H9 (cell line): ENCODE results near the gene CHRND. TPM values are rescaled to one million over a fixed set of nuclear protein-coding genes. Genes with fewer than 3 reads are reported as not detected.

ENCODE experiments used
- DNase-seq: peaks from one replicate; pipeline ENCODE4 v3.0.0-alpha.2; 2017
- H2AFZ ChIP-seq: one replicate; pipeline ENCODE4 v1.6.1; 2013; ENCODE audit warnings: mild to moderate bottlenecking, low read length, control low read depth, moderate library complexity
- H2AK5ac ChIP-seq: 2 replicates; pipeline ENCODE4 v1.6.1; 2013; ENCODE audit warnings: low read length, control low read depth, mixed read lengths; ENCODE audit not compliant: insufficient read length
- H2BK120ac ChIP-seq: one replicate; pipeline ENCODE4 v1.6.1; 2013; ENCODE audit warnings: low read depth, mild to moderate bottlenecking, low read length, control low read depth, inconsistent platforms; ENCODE audit not compliant: poor library complexity, severe bottlenecking
- H2BK12ac ChIP-seq: 2 replicates; pipeline ENCODE4 v1.6.1; 2013; ENCODE audit warnings: low read length, control low read depth, mixed read lengths, low read depth; ENCODE audit not compliant: insufficient read length
- H2BK15ac ChIP-seq: 2 replicates; pipeline ENCODE4 v1.6.1; 2013; ENCODE audit warnings: low read depth, low read length, control low read depth
- H2BK20ac ChIP-seq: one replicate; pipeline ENCODE4 v1.6.1; 2013; ENCODE audit warnings: low read depth, mild to moderate bottlenecking, low read length, control low read depth, inconsistent platforms; ENCODE audit not compliant: poor library complexity, severe bottlenecking
- H2BK5ac ChIP-seq: 2 replicates; pipeline ENCODE4 v1.6.1; 2013; ENCODE audit warnings: low read length, control low read depth, mixed read lengths; ENCODE audit not compliant: insufficient read length
- H3K14ac ChIP-seq: 2 replicates; pipeline ENCODE4 v1.6.1; 2013; ENCODE audit warnings: low read length, control low read depth; ENCODE audit not compliant: insufficient read depth
- H3K18ac ChIP-seq: 2 replicates; pipeline ENCODE4 v1.6.1; 2013; ENCODE audit warnings: low read depth, mild to moderate bottlenecking, mixed read lengths, low read length, control low read depth; ENCODE audit not compliant: insufficient read length
- H3K23ac ChIP-seq: 2 replicates; pipeline ENCODE4 v1.6.1; 2013; ENCODE audit warnings: low read length, control low read depth, mixed read lengths, low read depth; ENCODE audit not compliant: insufficient read length
- H3K23me2 ChIP-seq: 2 replicates; pipeline ENCODE4 v1.6.1; 2013; ENCODE audit warnings: low read depth, mild to moderate bottlenecking, mixed read lengths, low read length, control low read depth; ENCODE audit not compliant: insufficient read length, poor library complexity, severe bottlenecking
- H3K27ac ChIP-seq: 2 replicates; pipeline ENCODE4 v1.5.1; 2013; ENCODE audit warnings: low read length, control low read depth, mixed read lengths, low read depth; ENCODE audit not compliant: insufficient read length
- H3K27me3 ChIP-seq: 2 replicates; pipeline ENCODE4 v1.6.1; 2013; ENCODE audit warnings: low read length, control low read depth, inconsistent platforms; ENCODE audit not compliant: insufficient read depth
- H3K4ac ChIP-seq: 2 replicates; pipeline ENCODE4 v1.6.1; 2013; ENCODE audit warnings: low read depth, mild to moderate bottlenecking, control low read depth, inconsistent platforms, low read length, moderate library complexity
- H3K4me1 ChIP-seq: 2 replicates; pipeline ENCODE4 v1.6.1; 2013; ENCODE audit warnings: low read length, control low read depth, inconsistent platforms; ENCODE audit not compliant: insufficient read depth
- H3K4me2 ChIP-seq: 2 replicates; pipeline ENCODE4 v1.6.1; 2013; ENCODE audit warnings: low read length, control low read depth, mixed read lengths; ENCODE audit not compliant: insufficient read length, insufficient read depth
- H3K56ac ChIP-seq: 2 replicates; pipeline ENCODE4 v1.6.1; 2013; ENCODE audit warnings: low read depth, mild to moderate bottlenecking, mixed read lengths, low read length, control low read depth; ENCODE audit not compliant: insufficient read length
- H3K79me1 ChIP-seq: 2 replicates; pipeline ENCODE4 v1.6.1; 2013; ENCODE audit warnings: low read depth, mild to moderate bottlenecking, moderate library complexity, low read length, control low read depth, inconsistent platforms; ENCODE audit not compliant: insufficient read depth, poor library complexity, severe bottlenecking
- H3K79me2 ChIP-seq: 2 replicates; pipeline ENCODE4 v1.6.1; 2013; ENCODE audit warnings: low read length, control low read depth, inconsistent platforms; ENCODE audit not compliant: insufficient read depth
- H3K9ac ChIP-seq: 2 replicates; pipeline ENCODE4 v1.6.1; 2013; ENCODE audit warnings: low read length, control low read depth, mixed read lengths; ENCODE audit not compliant: insufficient read length; ENCODE audit errors: extremely low read depth
- H3K9me3 ChIP-seq: one replicate; pipeline ENCODE4 v1.6.1; 2013; ENCODE audit warnings: low read depth, low read length, inconsistent platforms; ENCODE audit not compliant: control insufficient read depth
- H3T11ph ChIP-seq: one replicate; pipeline ENCODE4 v1.6.1; 2013; ENCODE audit warnings: mild to moderate bottlenecking, low read length, control low read depth, inconsistent platforms
- H4K20me1 ChIP-seq: one replicate; pipeline ENCODE4 v1.6.1; 2013; ENCODE audit not compliant: control insufficient read depth, insufficient read length, insufficient read depth
- H4K5ac ChIP-seq: 2 replicates; pipeline ENCODE4 v1.6.1; 2013; ENCODE audit warnings: low read depth, mild to moderate bottlenecking, mixed read lengths, low read length, control low read depth; ENCODE audit not compliant: insufficient read length
- H4K8ac ChIP-seq: replicated peaks from 2 replicates; pipeline ENCODE4 v1.6.1; 2013; ENCODE audit warnings: low read length, control low read depth, mixed read lengths, low read depth; ENCODE audit not compliant: insufficient read length
- H4K91ac ChIP-seq: 2 replicates; pipeline ENCODE4 v1.6.1; 2013; ENCODE audit warnings: low read depth, mild to moderate bottlenecking, moderate library complexity, mixed read lengths, low read length, control low read depth; ENCODE audit not compliant: insufficient read length
- H3K27ac Mint-ChIP-seq, 3 experiments: 2 replicates in 2 of 3; 3 replicates in 1 of 3; pipeline ENCODE4 v1.8.0; 2020 to 2021; ENCODE audit warnings: mixed read lengths in 3 of 3, mild to moderate bottlenecking in 1 of 3, moderate library complexity in 1 of 3
- H3K27me3 Mint-ChIP-seq: 2 replicates; pipeline ENCODE4 v1.8.0; 2021; ENCODE audit warnings: low read depth, mild to moderate bottlenecking, moderate library complexity, mixed read lengths
- H3K36me3 Mint-ChIP-seq, 3 experiments: 2 replicates in 2 of 3; 3 replicates in 1 of 3; pipeline ENCODE4 v1.8.0; 2020 to 2021; ENCODE audit warnings: low read depth in 3 of 3, mixed read lengths in 3 of 3; ENCODE audit not compliant: insufficient read depth in 1 of 3
- H3K4me1 Mint-ChIP-seq, 2 experiments: 2 replicates each; pipeline ENCODE4 v1.8.0; 2020; ENCODE audit warnings: mixed read lengths in 2 of 2
- H3K4me3 Mint-ChIP-seq, 2 experiments: 2 replicates in 1 of 2; 3 replicates in 1 of 2; pipeline ENCODE4 v1.8.0; 2020 to 2021; ENCODE audit warnings: mild to moderate bottlenecking in 2 of 2, mixed read lengths in 2 of 2, moderate library complexity in 1 of 2
- H3K9me3 Mint-ChIP-seq, 2 experiments: 2 replicates in 1 of 2; 3 replicates in 1 of 2; pipeline ENCODE4 v1.8.0; 2020; ENCODE audit warnings: mild to moderate bottlenecking in 2 of 2, mixed read lengths in 2 of 2, moderate library complexity in 1 of 2
- WGBS: extraction: QIAGEN DNeasy Blood & Tissue Kit; methylation state at CpG from one replicate; pipeline ENCODE4 v1.1.7; 2013; ENCODE audit warnings: missing lambda C conversion rate, low lambda C conversion rate, mixed read lengths; ENCODE audit not compliant: insufficient read length; ENCODE audit errors: extremely low coverage; 5-methylcytosine and 5-hydroxymethylcytosine counted together
- total RNA-seq: library from RNA; stranded (reverse); gene quantifications from 2 replicates; pipeline ENCODE4 v1.2.1, GENCODE V29; 2021
- TF ChIP-seq, protein P1 (sequence below): fragments of 200-600 bp; sonication (generic); conservative IDR thresholded peaks from 3 replicates; pipeline ENCODE4 v1.8.0; 2021; ENCODE audit warnings: antibody characterized with exemption, mild to moderate bottlenecking

The CHRND gene
- total RNA-seq, 1 experiment from 2014 or later: not detected

DNA sequence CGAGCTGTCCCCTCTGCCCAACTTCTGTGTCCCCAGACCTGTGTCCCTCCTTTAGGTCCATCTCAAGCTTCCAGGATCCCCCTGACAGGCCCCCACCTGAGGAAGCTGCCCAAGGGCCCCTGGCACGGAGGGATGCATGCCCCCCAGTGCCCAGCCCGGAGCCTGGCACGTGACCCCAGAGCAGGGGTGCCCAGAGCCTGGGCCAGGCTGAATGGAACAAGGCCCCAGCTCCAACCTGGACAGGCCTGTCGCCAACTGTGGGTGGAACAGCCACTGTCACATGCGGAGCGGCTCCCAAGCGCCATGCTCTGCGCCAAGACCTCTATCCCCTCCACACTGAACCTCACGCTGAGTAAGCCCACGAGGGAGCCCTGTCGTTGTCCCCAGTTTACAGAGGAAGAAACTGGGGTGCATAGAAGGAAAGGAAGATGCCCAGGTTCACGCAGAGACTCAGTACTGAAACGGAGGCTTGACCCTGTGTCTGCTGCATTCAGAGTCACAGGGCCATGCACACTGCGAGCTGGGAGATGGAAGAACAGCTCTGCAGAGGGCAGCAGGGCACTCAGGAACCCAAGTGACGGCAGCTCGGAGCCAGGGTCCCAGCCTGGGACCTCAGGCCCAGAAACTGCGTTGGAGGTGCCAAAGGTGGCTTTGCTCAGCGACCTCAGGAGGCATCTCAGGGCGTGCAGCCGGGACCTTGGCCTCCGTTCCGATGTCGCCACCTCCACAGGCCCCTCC is 32.8 kb upstream of the CHRND start:
- no peak overlapping the region for H3K4ac ChIP-seq
- Mint-ChIP-seq H3K27ac (no peak overlapping the region), H3K27me3 (peaks cover 43% of the 10 kb centered on the region), H3K36me3 (no peaks in the 10 kb centered on the region; a peak in 1 of 7 replicates), H3K4me3 (no peak overlapping the region), H3K4me1 (peaks cover 23 to 48% of the 10 kb centered on the region in 2 experiments), H3K9me3 (no peaks in the 10 kb centered on the region; a peak in 1 of 5 replicates)
- H3K18ac ChIP-seq: no peak overlapping the region
- no peaks in the 10 kb centered on the region for H3K9me3 ChIP-seq
- H2BK12ac ChIP-seq: no peak overlapping the region
- no peak overlapping the region for H3K27ac ChIP-seq
- no peak overlapping the region for H2BK15ac ChIP-seq
- H3K14ac ChIP-seq: no peak overlapping the region; the same call in 1 of the 2 replicates
- H3K23ac ChIP-seq: no peak overlapping the region
- no peaks in the 10 kb centered on the region; the same call in 1 of the 2 replicates for H3K27me3 ChIP-seq
- no peak overlapping the region for H4K91ac ChIP-seq
- no peak overlapping the region for H2BK5ac ChIP-seq
- H4K8ac ChIP-seq: no peak overlapping the region
- no peak overlapping the region for H3K4me2 ChIP-seq
- H3K79me1 ChIP-seq: no peaks in the 10 kb centered on the region
- no peak overlapping the region for H2BK120ac ChIP-seq
- no peak overlapping the region for H2BK20ac ChIP-seq
- H4K5ac ChIP-seq: no peak overlapping the region
- no peak overlapping the region for H3K9ac ChIP-seq
- no peak overlapping the region for H2AFZ ChIP-seq
- no peaks in the 10 kb centered on the region for H3K79me2 ChIP-seq
- no peak overlapping the region for H2AK5ac ChIP-seq
- H3T11ph ChIP-seq: no peak overlapping the region
- no peak overlapping the region for H3K56ac ChIP-seq
- no peaks in the 10 kb centered on the region for H4K20me1 ChIP-seq
- no CpG with 5 or more reads among the region's 24 CpGs for WGBS
- DNase-seq: no peak
- no peaks in the 10 kb centered on the region for H3K23me2 ChIP-seq
- TF ChIP-seq, protein P1, sequence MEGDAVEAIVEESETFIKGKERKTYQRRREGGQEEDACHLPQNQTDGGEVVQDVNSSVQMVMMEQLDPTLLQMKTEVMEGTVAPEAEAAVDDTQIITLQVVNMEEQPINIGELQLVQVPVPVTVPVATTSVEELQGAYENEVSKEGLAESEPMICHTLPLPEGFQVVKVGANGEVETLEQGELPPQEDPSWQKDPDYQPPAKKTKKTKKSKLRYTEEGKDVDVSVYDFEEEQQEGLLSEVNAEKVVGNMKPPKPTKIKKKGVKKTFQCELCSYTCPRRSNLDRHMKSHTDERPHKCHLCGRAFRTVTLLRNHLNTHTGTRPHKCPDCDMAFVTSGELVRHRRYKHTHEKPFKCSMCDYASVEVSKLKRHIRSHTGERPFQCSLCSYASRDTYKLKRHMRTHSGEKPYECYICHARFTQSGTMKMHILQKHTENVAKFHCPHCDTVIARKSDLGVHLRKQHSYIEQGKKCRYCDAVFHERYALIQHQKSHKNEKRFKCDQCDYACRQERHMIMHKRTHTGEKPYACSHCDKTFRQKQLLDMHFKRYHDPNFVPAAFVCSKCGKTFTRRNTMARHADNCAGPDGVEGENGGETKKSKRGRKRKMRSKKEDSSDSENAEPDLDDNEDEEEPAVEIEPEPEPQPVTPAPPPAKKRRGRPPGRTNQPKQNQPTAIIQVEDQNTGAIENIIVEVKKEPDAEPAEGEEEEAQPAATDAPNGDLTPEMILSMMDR: no peak
- H3K4me1 ChIP-seq: peaks cover 2% of the 10 kb centered on the region; the same call in 1 of the 2 replicates
